HepG2 (cell line): ENCODE measurements around the gene C2orf92. TPM values are rescaled to one million over a fixed set of nuclear protein-coding genes. Genes with fewer than 3 reads are reported as not detected.

Experiments
- ATAC-seq: fragments of 200-7000 bp; cut with Tn5 transposase; 3 replicates; pipeline ENCODE4 v1.9.1; 2020; ENCODE audit warnings: mild to moderate bottlenecking, moderate library complexity
- BruUV-seq: library from RNA; stranded (reverse); fragments of 400-500 nt; replicated peaks from 2 replicates; lab custom pipeline; 2021; lab: Mats Ljungman, UMichigan
- CTCF ChIA-PET: fragments of 300-600 bp; formaldehyde crosslinking; extraction: SDS; loops from one replicate; lab custom pipeline; 2021; ENCODE audit warnings: low total read pairs, inconsistent platforms, low intra/inter-chr PET ratio; lab: Yijun Ruan, JAX
- POLR2A ChIA-PET: fragments of 350-600 bp; sonication (Branson Sonifier 250); formaldehyde crosslinking; loops from one replicate; lab custom pipeline; 2020; ENCODE audit warnings: antibody characterized with exemption, inconsistent platforms; lab: Yijun Ruan, JAX
- DNase-seq: peaks from one replicate; pipeline ENCODE4 v3.0.0-alpha.2; 2015; ENCODE audit warnings: low spot score
- FAIRE-seq: peaks from 3 replicates; lab custom pipeline; 2011; peaks lifted over from hg19 to GRCh38; lab: Jason Lieb, UNC
- H2AFZ ChIP-seq: one replicate; pipeline ENCODE4 v1.6.1; 2011; ENCODE audit warnings: low read length, inconsistent platforms
- H3K27ac ChIP-seq: fragments of 300-600 bp; 3 replicates; pipeline ENCODE4 v1.8.0; 2011; ENCODE audit warnings: mixed run types, mild to moderate bottlenecking, mixed read lengths, low read length, inconsistent platforms; ENCODE audit not compliant: insufficient read depth; ENCODE audit errors: extremely low read length
- H3K27me3 ChIP-seq, 2 experiments: fragments of 200-600 bp in 1 of 2; 2 replicates in 1 of 2; 3 replicates in 1 of 2; pipeline versions ENCODE4 v1.6.0 to v1.8.0; 2011; ENCODE audit warnings: low read length in 2 of 2, mild to moderate bottlenecking in 2 of 2, moderate library complexity in 2 of 2, inconsistent platforms in 1 of 2; ENCODE audit not compliant: insufficient read depth in 2 of 2, control insufficient read depth in 1 of 2
- H3K36me3 ChIP-seq, 2 experiments: fragments of 200-600 bp in 1 of 2; replicated peaks in 1 of 2; 2 replicates in 1 of 2; 3 replicates in 1 of 2; pipeline versions ENCODE4 v1.5.1 to v1.8.0; 2011; ENCODE audit warnings: low read length in 2 of 2, inconsistent platforms in 1 of 2; ENCODE audit not compliant: insufficient read depth in 2 of 2, control insufficient read depth in 1 of 2
- H3K4me1 ChIP-seq: 2 replicates; pipeline ENCODE4 v1.5.1; 2012; ENCODE audit warnings: low read length, inconsistent platforms; ENCODE audit not compliant: insufficient read depth
- H3K4me2 ChIP-seq: 2 replicates; pipeline ENCODE4 v1.6.0; 2011; ENCODE audit warnings: low read depth, low read length, inconsistent platforms
- H3K4me3 ChIP-seq, 3 experiments: fragments of 200-600 bp in 1 of 3; sonication (generic), shearing (Covaris generic) in 1 of 3; replicated peaks in 1 of 3; 2 replicates each; pipeline ENCODE4 v1.5.1; 2011 to 2016; ENCODE audit warnings: low read length in 3 of 3, inconsistent platforms in 2 of 3, low read depth in 2 of 3, mild to moderate bottlenecking in 2 of 3, control low read depth in 1 of 3, mixed read lengths in 1 of 3; ENCODE audit not compliant: insufficient read depth in 1 of 3
- H3K79me2 ChIP-seq: one replicate; pipeline ENCODE4 v1.6.1; 2011; ENCODE audit warnings: low read length, inconsistent platforms; ENCODE audit not compliant: insufficient read depth
- H3K9ac ChIP-seq: 2 replicates; pipeline ENCODE4 v1.6.0; 2011; ENCODE audit warnings: mild to moderate bottlenecking, low read depth, low read length, inconsistent platforms; ENCODE audit not compliant: insufficient read depth
- H3K9me3 ChIP-seq: 2 replicates; pipeline ENCODE4 v1.5.1; 2012; ENCODE audit warnings: mild to moderate bottlenecking, low read length
- H4K20me1 ChIP-seq: 2 replicates; pipeline ENCODE4 v1.6.0; 2011; ENCODE audit warnings: inconsistent platforms, mild to moderate bottlenecking, low read length, moderate library complexity; ENCODE audit not compliant: insufficient read depth
- AGO2 ChIP-seq: fragments of 200-400 bp; formaldehyde crosslinking; optimal IDR thresholded peaks from 2 replicates; pipeline ENCODE3; 2017; ENCODE audit warnings: mild to moderate bottlenecking, low read depth, low read length, moderate library complexity
- KDM5B ChIP-seq: sonication (generic); formaldehyde crosslinking; IDR thresholded peaks from 2 replicates; pipeline ENCODE4 v1.4.0; 2020; ENCODE audit warnings: missing genetic modification reagents, mild to moderate bottlenecking, borderline replicate concordance
- NR2C2 ChIP-seq: sonication (generic); formaldehyde crosslinking; IDR thresholded peaks from 2 replicates; pipeline ENCODE4 v1.4.0; 2020; ENCODE audit warnings: missing genetic modification reagents, mild to moderate bottlenecking, moderate library complexity, borderline replicate concordance
- ZBTB21 ChIP-seq: sonication (generic); formaldehyde crosslinking; IDR thresholded peaks from 2 replicates; pipeline ENCODE4 v1.4.0; 2020; ENCODE audit warnings: missing genetic modification reagents
- ZNF737 ChIP-seq: sonication (generic); formaldehyde crosslinking; IDR thresholded peaks from 2 replicates; pipeline ENCODE4 v1.5.0; 2020; ENCODE audit warnings: missing genetic modification reagents, mild to moderate bottlenecking, borderline replicate concordance
- WGBS: methylation state at CpG from one replicate; pipeline ENCODE4 v1.1.6; 2017; ENCODE audit warnings: low lambda C conversion rate; 5-methylcytosine and 5-hydroxymethylcytosine counted together
- in situ Hi-C: cut with HindIII; loops from 2 replicates; pipeline ENCODE4 v1.10.0; 2017; ENCODE audit warnings: low pct_unique_long_range_greater_than_20kb; ENCODE audit not compliant: extremely low pct_ligation_motif_present
- intact Hi-C: fragments of 100-400 bp; cut with micrococcal nuclease; formaldehyde crosslinking; loops from one replicate; pipeline ENCODE4 v1.10.0; 2022; ENCODE audit not compliant: unreplicated experiment
- polyA plus RNA-seq, 8 experiments: library from polyadenylated mRNA; depleted of rRNA in 3 of 8; stranded (reverse) in 7 of 8; unstranded in 1 of 8; fragments of >200 nt; fragmentation: Illumina TruSeq in 4 of 8; extraction: Trizol in 4 of 8; gene quantifications; 2 replicates each; pipeline versions ENCODE4 v1.2.1 to v1.2.3, GENCODE V29; 2011 to 2016; ENCODE audit warnings: low read depth in 4 of 8, missing spikeins in 1 of 8, mixed read lengths in 1 of 8; ENCODE audit not compliant: insufficient read depth in 1 of 8
- total RNA-seq, 5 experiments: library from RNA; depleted of rRNA; stranded (reverse); fragments of >200 nt; fragmentation: Illumina TruSeq; extraction: Trizol; gene quantifications; 2 replicates each; pipeline ENCODE4 v1.2.3, GENCODE V29; 2016; ENCODE audit warnings: low read depth in 1 of 5
- TF ChIP-seq, protein P1 (sequence below): IDR thresholded peaks from 2 replicates; pipeline ENCODE4 v1.6.1; 2018; ENCODE audit warnings: missing genetic modification reagents, mild to moderate bottlenecking, missing compliant biosample characterization
- TF ChIP-seq, protein P2 (sequence below): sonication (generic); formaldehyde crosslinking; IDR thresholded peaks from 2 replicates; pipeline ENCODE4 v1.9.0; 2022; ENCODE audit warnings: missing genetic modification reagents, mild to moderate bottlenecking, borderline replicate concordance
- TF ChIP-seq, protein P3 (sequence below): IDR thresholded peaks from 2 replicates; pipeline ENCODE4 v1.6.1; 2016
- TF ChIP-seq, protein P4 (sequence below), 2 experiments: sonication (generic) in 1 of 2; formaldehyde crosslinking in 1 of 2; IDR thresholded peaks; 2 replicates each; pipeline versions ENCODE4 v1.5.1 to v1.6.1; 2011 to 2020; ENCODE audit warnings: borderline replicate concordance in 1 of 2, low read depth in 1 of 2, low read length in 1 of 2, mild to moderate bottlenecking in 1 of 2, missing genetic modification reagents in 1 of 2, moderate library complexity in 1 of 2

Gene C2orf92
- total and polyA plus RNA-seq, 2 of the 13 experiments (the other 11 are each of a cell fraction or from before 2014, with no cell fraction given): 4.9 to 5.0 TPM

- in situ Hi-C loops: loop anchor here (5.0 to 25.0 kb wide), 2 partner anchors 74 to 1599 kb away; partner anchors contain the start of gene ANKRD36B
- no TSS peak for BruUV-seq
- ATAC-seq: no peak
- 0 out of 2 replicates have a peak, but pooled peaks have one; percentile 44 for TF ChIP-seq KDM5B
- TF ChIP-seq AGO2: peak; percentile 67
- no peak for TF ChIP-seq NR2C2
- no peak for TF ChIP-seq ZNF737
- TF ChIP-seq, protein P1, sequence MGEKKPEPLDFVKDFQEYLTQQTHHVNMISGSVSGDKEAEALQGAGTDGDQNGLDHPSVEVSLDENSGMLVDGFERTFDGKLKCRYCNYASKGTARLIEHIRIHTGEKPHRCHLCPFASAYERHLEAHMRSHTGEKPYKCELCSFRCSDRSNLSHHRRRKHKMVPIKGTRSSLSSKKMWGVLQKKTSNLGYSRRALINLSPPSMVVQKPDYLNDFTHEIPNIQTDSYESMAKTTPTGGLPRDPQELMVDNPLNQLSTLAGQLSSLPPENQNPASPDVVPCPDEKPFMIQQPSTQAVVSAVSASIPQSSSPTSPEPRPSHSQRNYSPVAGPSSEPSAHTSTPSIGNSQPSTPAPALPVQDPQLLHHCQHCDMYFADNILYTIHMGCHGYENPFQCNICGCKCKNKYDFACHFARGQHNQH (CRISPR knock-in tag): no peak
- TF ChIP-seq, protein P2, sequence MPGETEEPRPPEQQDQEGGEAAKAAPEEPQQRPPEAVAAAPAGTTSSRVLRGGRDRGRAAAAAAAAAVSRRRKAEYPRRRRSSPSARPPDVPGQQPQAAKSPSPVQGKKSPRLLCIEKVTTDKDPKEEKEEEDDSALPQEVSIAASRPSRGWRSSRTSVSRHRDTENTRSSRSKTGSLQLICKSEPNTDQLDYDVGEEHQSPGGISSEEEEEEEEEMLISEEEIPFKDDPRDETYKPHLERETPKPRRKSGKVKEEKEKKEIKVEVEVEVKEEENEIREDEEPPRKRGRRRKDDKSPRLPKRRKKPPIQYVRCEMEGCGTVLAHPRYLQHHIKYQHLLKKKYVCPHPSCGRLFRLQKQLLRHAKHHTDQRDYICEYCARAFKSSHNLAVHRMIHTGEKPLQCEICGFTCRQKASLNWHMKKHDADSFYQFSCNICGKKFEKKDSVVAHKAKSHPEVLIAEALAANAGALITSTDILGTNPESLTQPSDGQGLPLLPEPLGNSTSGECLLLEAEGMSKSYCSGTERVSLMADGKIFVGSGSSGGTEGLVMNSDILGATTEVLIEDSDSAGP (CRISPR knock-in tag): 0 out of 2 replicates have a peak, but pooled peaks have one; percentile 4
- TF ChIP-seq ZBTB21 (CRISPR knock-in tag): no peak
- TF ChIP-seq, protein P3, sequence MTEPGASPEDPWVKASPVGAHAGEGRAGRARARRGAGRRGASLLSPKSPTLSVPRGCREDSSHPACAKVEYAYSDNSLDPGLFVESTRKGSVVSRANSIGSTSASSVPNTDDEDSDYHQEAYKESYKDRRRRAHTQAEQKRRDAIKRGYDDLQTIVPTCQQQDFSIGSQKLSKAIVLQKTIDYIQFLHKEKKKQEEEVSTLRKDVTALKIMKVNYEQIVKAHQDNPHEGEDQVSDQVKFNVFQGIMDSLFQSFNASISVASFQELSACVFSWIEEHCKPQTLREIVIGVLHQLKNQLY (CRISPR knock-in tag): no peak
- TF ChIP-seq, protein P4, sequence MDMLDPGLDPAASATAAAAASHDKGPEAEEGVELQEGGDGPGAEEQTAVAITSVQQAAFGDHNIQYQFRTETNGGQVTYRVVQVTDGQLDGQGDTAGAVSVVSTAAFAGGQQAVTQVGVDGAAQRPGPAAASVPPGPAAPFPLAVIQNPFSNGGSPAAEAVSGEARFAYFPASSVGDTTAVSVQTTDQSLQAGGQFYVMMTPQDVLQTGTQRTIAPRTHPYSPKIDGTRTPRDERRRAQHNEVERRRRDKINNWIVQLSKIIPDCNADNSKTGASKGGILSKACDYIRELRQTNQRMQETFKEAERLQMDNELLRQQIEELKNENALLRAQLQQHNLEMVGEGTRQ (IDR thresholded peaks at IDR 0.05; ENCODE audit: low read depth, low read length): no peak
- TF ChIP-seq, protein P4 (CRISPR knock-in tag; IDR thresholded peaks at IDR 0.05; ENCODE audit: borderline replicate concordance): no peak
Observed at GRCh38 chr2:97660775-97661389, 8.6 kb upstream of the C2orf92 start.

More at GRCh38 chr2:97660775-97661389, 8.6 kb upstream of the C2orf92 start:
- H3K27ac ChIP-seq: no peak overlapping the region
- DNase-seq: no peak
- peaks cover 20 to 41% of the 10 kb centered on the region in 2 experiments for H3K36me3 ChIP-seq
- H3K27me3 ChIP-seq: no peaks in the 10 kb centered on the region; a peak in 1 of 5 replicates
- 94% methylated on average over 13 of the region's 18 CpGs for WGBS
- H3K79me2 ChIP-seq: peaks cover 20% of the 10 kb centered on the region
- intact Hi-C loops: no loop called here
- CTCF ChIA-PET: no interaction called here
- no peak for FAIRE-seq
- POLR2A ChIA-PET: interaction anchor here (8.2 kb wide), 1 partner anchor 12 kb away, joined by 298 read pairs; the partner anchor contains the start of gene COX5B
- no peak overlapping the region for H3K9ac ChIP-seq
- H3K4me3 ChIP-seq: no peak overlapping the region
- H3K4me1 ChIP-seq: peaks cover 32% of the 10 kb centered on the region
- peaks cover 9% of the 10 kb centered on the region; the same call in 1 of the 2 replicates for H4K20me1 ChIP-seq
- H3K4me2 ChIP-seq: no peak overlapping the region
- H3K9me3 ChIP-seq: no peaks in the 10 kb centered on the region
- no peak overlapping the region for H2AFZ ChIP-seq
